Fibroblast of mammary gland (primary cell): ENCODE measurements around the gene SYNE2.
A peak's percentile ranks its signal among the peaks of the same experiment; 100 is the strongest.
"Not testable (repeated sequence)": the region's sequence is repeated elsewhere in the genome, so short reads cannot be mapped to it uniquely, and the experiment has no call there.

Experiments
- DNase-seq: peaks from one replicate; pipeline ENCODE4 v3.0.0-alpha.2; 2010; ENCODE audit warnings: low read depth
- H3K4me3 ChIP-seq: 2 replicates; pipeline ENCODE4 v1.5.1; 2011; ENCODE audit warnings: low read depth, mild to moderate bottlenecking, low read length, moderate library complexity; ENCODE audit not compliant: control insufficient read depth
- TF ChIP-seq, protein P1 (sequence below): conservative IDR thresholded peaks from 2 replicates; pipeline ENCODE4 v1.5.1; 2011; ENCODE audit warnings: low read depth, low read length, inconsistent platforms; ENCODE audit not compliant: control insufficient read depth, insufficient read depth

SYNE2 gene

DNA sequence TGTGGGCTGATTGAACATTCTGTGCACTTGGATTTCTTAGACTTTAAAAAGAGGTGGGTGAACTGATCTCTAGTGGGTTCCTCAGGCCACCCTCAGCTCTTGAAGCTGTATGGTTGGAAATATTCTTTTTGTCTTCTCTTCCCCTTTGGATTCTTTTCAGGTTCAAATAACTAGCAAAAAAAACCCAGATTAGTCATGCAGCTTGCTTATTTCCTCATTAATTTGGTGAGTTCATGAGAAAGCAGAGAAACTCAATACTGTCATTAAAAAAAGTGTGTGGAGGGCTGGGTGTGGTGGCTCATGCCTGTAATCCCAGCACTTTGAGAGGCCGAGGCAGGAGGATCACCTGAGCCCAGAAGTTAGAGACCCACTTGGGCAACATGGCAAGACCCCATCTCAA, 258.0 kb downstream of the SYNE2 start:
- DNase-seq, result peak; percentile 16
- no peak overlapping the region for H3K4me3 ChIP-seq
- TF ChIP-seq, protein P1, sequence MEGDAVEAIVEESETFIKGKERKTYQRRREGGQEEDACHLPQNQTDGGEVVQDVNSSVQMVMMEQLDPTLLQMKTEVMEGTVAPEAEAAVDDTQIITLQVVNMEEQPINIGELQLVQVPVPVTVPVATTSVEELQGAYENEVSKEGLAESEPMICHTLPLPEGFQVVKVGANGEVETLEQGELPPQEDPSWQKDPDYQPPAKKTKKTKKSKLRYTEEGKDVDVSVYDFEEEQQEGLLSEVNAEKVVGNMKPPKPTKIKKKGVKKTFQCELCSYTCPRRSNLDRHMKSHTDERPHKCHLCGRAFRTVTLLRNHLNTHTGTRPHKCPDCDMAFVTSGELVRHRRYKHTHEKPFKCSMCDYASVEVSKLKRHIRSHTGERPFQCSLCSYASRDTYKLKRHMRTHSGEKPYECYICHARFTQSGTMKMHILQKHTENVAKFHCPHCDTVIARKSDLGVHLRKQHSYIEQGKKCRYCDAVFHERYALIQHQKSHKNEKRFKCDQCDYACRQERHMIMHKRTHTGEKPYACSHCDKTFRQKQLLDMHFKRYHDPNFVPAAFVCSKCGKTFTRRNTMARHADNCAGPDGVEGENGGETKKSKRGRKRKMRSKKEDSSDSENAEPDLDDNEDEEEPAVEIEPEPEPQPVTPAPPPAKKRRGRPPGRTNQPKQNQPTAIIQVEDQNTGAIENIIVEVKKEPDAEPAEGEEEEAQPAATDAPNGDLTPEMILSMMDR, result no peak

DNA sequence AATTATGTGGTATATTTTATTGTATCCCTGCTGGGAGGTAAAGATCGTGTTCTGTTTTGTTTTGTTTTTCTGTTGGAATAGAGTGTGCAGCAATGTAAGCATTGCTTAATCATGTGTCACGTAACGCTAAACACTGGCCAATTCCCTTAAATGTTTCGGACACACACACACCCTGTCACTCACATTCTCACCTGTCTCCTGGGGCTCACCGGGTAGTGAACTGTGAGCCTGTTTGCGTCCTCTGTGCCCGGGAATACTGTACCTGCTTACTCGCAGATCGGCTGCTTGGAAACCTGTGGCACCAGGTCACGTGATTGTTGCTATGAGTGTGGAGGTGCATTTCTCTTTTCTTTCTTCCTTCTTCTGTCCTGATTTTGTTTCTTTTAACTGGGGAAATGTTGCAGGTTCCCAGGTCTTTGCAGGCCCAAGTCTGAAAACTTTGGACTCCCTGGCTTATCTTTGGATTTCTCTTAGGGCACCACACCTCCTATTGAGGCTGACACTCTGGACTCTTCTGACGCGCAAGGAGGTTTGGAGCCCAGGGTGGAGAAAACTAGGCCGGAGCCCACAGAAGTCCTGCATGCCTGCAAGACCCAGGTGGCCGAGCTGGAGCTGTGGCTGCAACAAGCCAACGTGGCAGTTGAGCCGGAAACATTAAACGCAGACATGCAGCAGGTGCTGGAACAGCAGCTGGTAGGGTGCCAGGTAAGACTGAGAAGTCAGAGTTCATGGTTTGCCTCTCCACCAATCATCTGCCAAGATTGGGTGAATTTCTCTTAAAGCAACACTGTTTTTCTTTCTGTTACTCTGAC, 260.3 kb downstream of the SYNE2 start:
- DNase-seq, result no peak
- no peak overlapping the region for H3K4me3 ChIP-seq

DNA sequence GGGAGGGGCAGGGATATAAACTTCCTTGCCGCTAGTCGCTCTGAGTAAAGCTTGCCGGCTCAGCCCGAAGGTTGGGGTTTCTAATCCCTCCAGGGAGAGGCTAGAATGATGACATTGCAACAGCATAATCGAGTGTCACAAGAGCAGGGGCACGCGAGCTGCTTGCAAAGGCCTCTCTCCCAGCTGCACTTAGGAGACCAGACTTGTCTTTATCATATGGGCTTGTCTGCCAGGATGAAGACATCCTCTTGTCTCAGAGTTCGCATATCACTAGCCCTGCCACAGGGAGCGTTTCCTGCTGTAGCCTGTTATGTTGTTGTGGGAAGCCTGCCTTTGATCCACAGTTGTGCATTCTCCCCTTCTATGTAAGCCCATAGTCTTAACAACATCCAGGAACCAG, 261.4 kb downstream of the SYNE2 start:
- H3K4me3 ChIP-seq, result no peak overlapping the region
- DNase-seq, result no peak
- TF ChIP-seq, protein P1, result no peak

More for the DNA sequence above, 260.3 kb downstream of the SYNE2 start:
- TF ChIP-seq, protein P1, result no peak

DNA sequence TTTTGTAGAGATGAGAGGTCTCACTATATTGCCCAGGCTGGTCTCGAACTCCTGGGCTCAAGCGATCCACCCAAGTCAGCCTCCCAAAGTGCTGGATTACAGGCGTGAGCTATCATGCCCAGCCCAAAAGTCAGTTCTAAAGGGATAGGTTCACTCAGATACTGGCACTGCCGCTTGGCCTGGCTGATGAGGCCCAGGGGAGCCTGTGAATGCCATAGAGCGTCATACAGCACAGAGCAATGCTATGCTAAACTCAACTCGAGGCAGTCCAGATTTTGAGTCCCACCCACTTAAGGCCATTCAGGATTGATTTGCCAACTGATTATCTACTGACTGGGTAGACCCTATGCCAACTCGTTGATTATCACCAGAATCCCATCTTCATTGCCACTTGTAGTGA, 262.0 kb downstream of the SYNE2 start:
- no peak overlapping the region for H3K4me3 ChIP-seq
- DNase-seq, result no peak
- TF ChIP-seq, protein P1, result no peak

DNA sequence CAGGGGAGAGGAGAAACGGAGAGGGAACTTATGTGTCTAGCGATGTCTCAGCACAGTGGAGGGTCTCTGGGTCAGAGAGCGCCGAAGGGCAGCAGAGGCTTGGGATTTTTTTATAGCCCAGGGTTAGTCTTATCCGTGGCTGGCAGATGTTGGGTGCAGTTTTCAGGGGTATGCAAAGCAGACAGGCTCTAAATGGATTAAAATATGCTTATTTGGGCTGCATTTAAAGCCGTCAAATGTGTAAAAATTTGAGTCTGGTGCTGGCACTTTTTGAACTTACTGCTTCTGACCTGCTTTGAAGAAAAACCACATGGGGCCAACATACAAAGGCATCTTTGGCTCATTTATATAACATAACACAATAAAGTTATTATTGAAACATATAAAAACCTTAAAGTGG, 262.6 kb downstream of the SYNE2 start:
- TF ChIP-seq, protein P1, result no peak
- no peak for DNase-seq
- no peak overlapping the region for H3K4me3 ChIP-seq

DNA sequence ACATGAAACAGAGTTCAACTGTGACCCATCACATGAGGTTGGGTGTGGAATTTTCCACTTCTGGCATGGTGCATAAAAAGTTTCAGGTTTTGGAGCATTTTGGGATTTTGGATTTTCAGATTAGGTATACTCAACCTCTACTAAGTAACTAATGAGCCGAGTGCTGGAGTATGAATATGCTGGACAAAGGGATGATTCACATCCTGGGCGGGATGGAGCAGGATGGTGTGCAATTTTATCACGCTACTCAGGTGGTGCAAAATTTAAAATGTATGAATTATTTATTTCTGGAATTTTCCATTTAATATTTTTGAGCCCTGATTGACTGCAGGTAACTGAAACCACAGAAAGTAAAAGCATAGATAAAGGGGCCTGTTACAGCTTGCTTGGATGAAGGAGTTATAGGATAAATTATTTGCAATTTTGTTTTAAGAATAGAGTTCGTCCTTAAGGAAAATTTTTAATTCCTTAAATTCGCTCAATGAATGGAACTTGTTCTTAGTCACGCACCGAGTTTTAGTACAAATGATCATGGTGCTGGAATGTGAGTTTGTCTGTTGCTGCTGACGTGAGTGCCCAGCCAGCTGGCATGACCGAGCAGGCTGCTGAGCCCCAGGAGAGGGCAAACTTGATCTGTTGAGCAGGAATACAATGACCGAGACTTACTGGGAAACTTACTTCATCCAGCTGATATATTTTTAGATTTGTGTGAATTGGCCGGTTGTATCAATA, 265.0 kb downstream of the SYNE2 start:
- TF ChIP-seq, protein P1, result no peak

DNA sequence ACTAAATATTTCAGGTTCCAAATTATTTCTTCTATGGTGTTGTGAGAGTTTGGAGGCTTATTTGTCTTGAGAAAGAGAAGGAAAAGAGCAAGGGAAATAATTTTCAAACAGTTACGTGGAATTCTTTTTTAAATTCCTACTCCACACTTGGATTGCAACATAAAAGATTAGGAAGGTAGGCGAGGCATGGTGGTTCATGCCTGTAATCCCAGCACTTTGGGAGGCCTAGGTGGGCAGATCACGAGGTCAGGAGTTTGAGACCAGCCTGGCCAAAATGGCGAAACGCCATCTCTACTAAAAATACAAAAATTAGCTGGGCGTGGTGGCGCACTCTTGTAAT, 265.6 kb downstream of the SYNE2 start:
- H3K4me3 ChIP-seq, DNase-seq: not testable (repeated sequence)

More for the DNA sequence above, 265.0 kb downstream of the SYNE2 start:
- no peak overlapping the region for H3K4me3 ChIP-seq
- DNase-seq, result peak; percentile 78
